GM12873 (cell line): ENCODE measurements around the gene GRIP1.

ENCODE experiments used
- CTCF ChIP-seq: IDR thresholded peaks from 2 replicates; pipeline ENCODE4 v1.5.1; 2012; ENCODE audit warnings: low read depth, mild to moderate bottlenecking, moderate library complexity, low read length, control low read depth; ENCODE audit not compliant: insufficient read depth; ENCODE audit errors: missing control alignments

Gene GRIP1

GRCh38 chr12:66688846-66689439 is 10.1 kb upstream of the GRIP1 start:
- peak; percentile 78 for TF ChIP-seq CTCF

DNA sequence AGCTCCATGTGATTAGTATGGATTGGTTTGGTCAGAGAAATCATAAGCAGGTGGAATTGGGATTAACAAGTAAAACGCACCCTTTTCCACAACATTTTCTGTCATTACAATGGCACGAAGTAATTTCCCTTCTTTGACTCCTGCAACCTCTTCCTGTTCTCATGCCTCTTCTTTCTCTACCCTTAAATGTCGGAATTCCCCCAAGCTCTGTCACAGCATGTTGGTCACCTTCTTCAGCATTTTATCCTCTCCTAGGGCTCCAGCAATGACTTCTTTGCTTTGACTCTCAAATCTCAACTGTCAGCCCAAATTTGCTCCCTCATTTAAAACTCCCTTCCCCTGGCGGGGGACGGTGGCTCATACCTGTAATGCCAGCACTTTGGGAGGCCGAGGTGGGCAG is 5.3 kb upstream of the GRIP1 start:
- TF ChIP-seq CTCF, result no peak

DNA sequence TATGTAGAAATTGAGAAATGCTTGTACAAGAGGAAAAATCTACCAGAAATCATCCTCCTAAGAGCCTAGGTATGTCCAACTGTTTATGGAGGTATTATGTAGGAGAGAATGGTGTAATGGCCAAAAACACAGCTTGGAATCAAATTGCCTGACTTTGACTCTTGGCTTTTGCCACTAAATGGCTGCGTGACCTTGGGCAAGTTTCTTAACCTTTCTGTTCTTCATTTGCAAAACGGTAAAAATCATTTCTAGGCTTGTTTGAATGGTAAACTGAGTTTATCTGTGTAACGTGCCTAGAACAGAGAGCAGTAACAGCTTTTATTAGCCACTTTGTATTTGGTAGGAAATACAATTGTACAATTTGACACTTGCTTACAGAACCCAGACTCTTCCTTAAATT is 4.9 kb upstream of the GRIP1 start:
- no peak for TF ChIP-seq CTCF

- no peak for TF ChIP-seq CTCF
These were observed 4.2 kb upstream of the GRIP1 start for GRCh38 chr12:66683073-66683472.

- no peak for TF ChIP-seq CTCF
These were observed 697 bp upstream of the GRIP1 start for GRCh38 chr12:66679461-66680084.

DNA sequence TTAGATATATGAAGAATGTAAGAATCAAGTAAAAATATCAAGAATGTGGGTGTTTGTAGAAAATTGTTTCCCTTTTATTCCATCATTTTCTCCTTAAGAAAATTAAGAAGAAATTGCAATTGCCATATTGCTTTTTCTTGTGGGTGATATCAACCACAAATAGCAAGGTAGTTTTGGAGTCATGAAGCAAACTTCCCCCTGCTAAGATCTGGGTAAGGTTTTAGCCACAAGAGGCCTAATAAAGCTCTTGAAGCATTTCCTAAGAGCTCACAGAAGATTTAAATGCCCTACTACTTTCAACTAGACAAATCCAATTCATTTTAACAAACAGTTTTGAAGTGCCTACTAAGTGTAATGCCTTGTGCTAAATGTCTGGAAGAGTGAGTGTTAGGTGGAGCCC is 2.6 kb downstream of the GRIP1 start:
- no peak for TF ChIP-seq CTCF

GRCh38 chr12:66674495-66675122 is 4.3 kb downstream of the GRIP1 start:
- TF ChIP-seq CTCF, result no peak
